Endothelial cell of umbilical vein (primary cell): Measurements from ENCODE around the gene SMARCAD1. TPM values are rescaled to one million over a fixed set of nuclear protein-coding genes. Genes with fewer than 3 reads are reported as not detected.

Experiments
- BruUV-seq: library from RNA; stranded (reverse); fragments of 400-500 nt; replicated peaks from 2 replicates; lab custom pipeline; 2021; lab: Mats Ljungman, UMichigan
- CTCF ChIA-PET: fragments of 300-600, 350-600 bp; sonication (Branson Sonifier 250); formaldehyde crosslinking; loops from one replicate; lab custom pipeline; 2021; ENCODE audit warnings: antibody characterized with exemption, inconsistent platforms; lab: Charles Lee
- POLR2A ChIA-PET: fragments of 300-600, 350-600 bp; sonication (Branson Sonifier 250); formaldehyde crosslinking; loops from one replicate; lab custom pipeline; 2021; ENCODE audit warnings: antibody characterized with exemption, inconsistent platforms; lab: Charles Lee
- DNase-seq: peaks from one replicate; pipeline ENCODE4 v3.0.0-alpha.2; 2011; ENCODE audit warnings: low read depth, low spot score
- FAIRE-seq: peaks from 2 replicates; lab custom pipeline; 2011; peaks lifted over from hg19 to GRCh38; lab: Jason Lieb, UNC
- H2AFZ ChIP-seq: 2 replicates; pipeline ENCODE4 v1.6.0; 2012; ENCODE audit warnings: low read depth, low read length, control low read depth, inconsistent platforms
- H3K27ac ChIP-seq: 2 replicates; pipeline ENCODE4 v1.5.1; 2011; ENCODE audit warnings: low read depth, mild to moderate bottlenecking, control low read depth, low read length, moderate library complexity; ENCODE audit not compliant: insufficient read depth
- H3K27me3 ChIP-seq, 2 experiments: 2 replicates each; pipeline versions ENCODE4 v1.6.0 to v1.6.1; 2011; ENCODE audit warnings: low read length in 2 of 2, mixed read lengths in 1 of 2; ENCODE audit not compliant: control insufficient read depth in 2 of 2, insufficient read depth in 2 of 2
- H3K36me3 ChIP-seq, 2 experiments: 2 replicates in 1 of 2; 3 replicates in 1 of 2; pipeline ENCODE4 v1.5.1; 2011; ENCODE audit warnings: low read length in 2 of 2, mild to moderate bottlenecking in 1 of 2, moderate library complexity in 1 of 2; ENCODE audit not compliant: control insufficient read depth in 2 of 2, insufficient read depth in 2 of 2; ENCODE audit errors: extremely low read depth in 1 of 2
- H3K4me1 ChIP-seq: 3 replicates; pipeline ENCODE4 v1.5.1; 2011; ENCODE audit warnings: mild to moderate bottlenecking, low read length; ENCODE audit not compliant: control insufficient read depth, insufficient read depth; ENCODE audit errors: extremely low read depth
- H3K4me2 ChIP-seq: 2 replicates; pipeline ENCODE4 v1.6.1; 2011; ENCODE audit warnings: low read length, control low read depth, mixed read lengths; ENCODE audit not compliant: insufficient read depth
- H3K4me3 ChIP-seq, 3 experiments: fragments of 200-600 bp in 1 of 3; sonication (generic), shearing (Covaris generic) in 1 of 3; replicated peaks in 1 of 3; 2 replicates each; pipeline ENCODE4 v1.5.1; 2011 to 2016; ENCODE audit warnings: control low read depth in 3 of 3, low read length in 3 of 3, mild to moderate bottlenecking in 2 of 3, inconsistent platforms in 1 of 3, low read depth in 1 of 3, moderate library complexity in 1 of 3; ENCODE audit not compliant: insufficient read depth in 1 of 3
- H3K79me2 ChIP-seq: 2 replicates; pipeline ENCODE4 v1.6.0; 2012; ENCODE audit warnings: low read length, inconsistent platforms; ENCODE audit not compliant: control insufficient read depth, insufficient read depth
- H3K9ac ChIP-seq: replicated peaks from 2 replicates; pipeline ENCODE3; 2011; ENCODE audit warnings: low read length, control low read depth; ENCODE audit not compliant: insufficient read depth; ENCODE audit errors: extremely low read depth
- H3K9me1 ChIP-seq: replicated peaks from 3 replicates; pipeline ENCODE4 v1.6.0; 2011; ENCODE audit warnings: mild to moderate bottlenecking, low read length; ENCODE audit not compliant: control insufficient read depth, insufficient read depth; ENCODE audit errors: extremely low read depth
- H3K9me3 ChIP-seq: replicated peaks from 2 replicates; pipeline ENCODE4 v1.5.1; 2012; ENCODE audit warnings: low read length, inconsistent platforms; ENCODE audit not compliant: control insufficient read depth, insufficient read depth
- H4K20me1 ChIP-seq: replicated peaks from 2 replicates; pipeline ENCODE3; 2011; ENCODE audit warnings: mild to moderate bottlenecking, low read length; ENCODE audit not compliant: control insufficient read depth, insufficient read depth; ENCODE audit errors: extremely low read depth
- CTCF ChIP-seq, 2 donors: IDR thresholded peaks; 1 replicate in 1 of 2; 2 replicates in 1 of 2; pipeline ENCODE4 v1.5.1; 2011; ENCODE audit warnings: low read length in 2 of 2, mild to moderate bottlenecking in 2 of 2, moderate library complexity in 2 of 2, control low read depth in 1 of 2, inconsistent platforms in 1 of 2, low read depth in 1 of 2; ENCODE audit not compliant: insufficient read depth in 1 of 2; ENCODE audit errors: extremely low read depth in 1 of 2
- EZH2 ChIP-seq: IDR thresholded peaks from 2 replicates; pipeline ENCODE4 v1.6.1; 2012; ENCODE audit warnings: borderline replicate concordance, low read depth, mild to moderate bottlenecking, moderate library complexity, low read length, inconsistent platforms; ENCODE audit not compliant: severe bottlenecking
- FOS ChIP-seq: IDR thresholded peaks from 2 replicates; pipeline ENCODE4 v1.6.1; 2011; ENCODE audit warnings: mild to moderate bottlenecking, low read length, moderate library complexity, borderline replicate concordance; ENCODE audit not compliant: insufficient read depth
- GATA2 ChIP-seq: IDR thresholded peaks from 2 replicates; pipeline ENCODE4 v1.7.0; 2011; ENCODE audit warnings: low read depth, mild to moderate bottlenecking, moderate library complexity, mixed read lengths, low read length; ENCODE audit not compliant: insufficient read length, insufficient read depth
- JUN ChIP-seq: IDR thresholded peaks from 2 replicates; pipeline ENCODE4 v1.6.1; 2011; ENCODE audit warnings: borderline replicate concordance, low read depth; ENCODE audit not compliant: insufficient read length, insufficient read depth
- MAX ChIP-seq: IDR thresholded peaks from 2 replicates; pipeline ENCODE4 v1.6.1; 2011; ENCODE audit not compliant: insufficient read depth, insufficient read length
- MYC ChIP-seq: IDR thresholded peaks from one replicate; pipeline ENCODE4 v1.6.1; 2011; ENCODE audit warnings: mild to moderate bottlenecking, low read depth, low read length
- POLR2A ChIP-seq: IDR thresholded peaks from 2 replicates; pipeline ENCODE4 v1.6.1; 2012; ENCODE audit warnings: low read depth, mild to moderate bottlenecking, control low read depth, low read length
- POLR2AphosphoS5 ChIP-seq: IDR thresholded peaks from 2 replicates; pipeline ENCODE4 v1.6.1; 2012; ENCODE audit warnings: low read depth, mild to moderate bottlenecking, control low read depth, low read length, moderate library complexity; ENCODE audit not compliant: insufficient read depth
- dilution Hi-C: fragments of 300-500 bp; cut with MboI; formaldehyde crosslinking; loops from one replicate; pipeline ENCODE4 v1.15.0; 2019; ENCODE audit warnings: low sequenced_read_pairs; ENCODE audit not compliant: extremely low pct_ligation_motif_present
- intact Hi-C: fragments of 100-400 bp; cut with micrococcal nuclease; formaldehyde crosslinking; loops from one replicate; pipeline ENCODE4 v1.10.0; 2022
- polyA plus RNA-seq, 4 experiments: library from polyadenylated mRNA; depleted of rRNA in 3 of 4; stranded (reverse) in 3 of 4; unstranded in 1 of 4; fragments of >200 nt; gene quantifications; 2 replicates each; pipeline versions ENCODE4 v1.2.1 to v1.2.3, GENCODE V29; 2011 to 2012; ENCODE audit warnings: missing spikeins in 1 of 4
- total RNA-seq: library from RNA; stranded (reverse); gene quantifications from 2 replicates; pipeline ENCODE4 v1.2.3, GENCODE V29; 2021

SMARCAD1 gene
- total and polyA plus RNA-seq, 2 donors (not counting 3 experiments of a cell fraction or from before 2014, with no cell fraction given), result 15.5 to 34.8 TPM

- no peaks in the 10 kb centered on the region for H3K79me2 ChIP-seq
- H3K4me2 ChIP-seq, result no peak overlapping the region
- ChIA-PET CTCF (interaction anchor here (0.7 to 0.8 kb wide), 2 partner anchors 10 kb away, joined by 3 read pairs; no protein-coding TSS in a partner anchor), POLR2A (no interaction called here)
- no peak overlapping the region for H3K9ac ChIP-seq
- H3K27ac ChIP-seq, result no peak overlapping the region
- no peak overlapping the region for H2AFZ ChIP-seq
- TF ChIP-seq JUN, result no peak
- H3K36me3 ChIP-seq, result no peaks in the 10 kb centered on the region
- no peaks in the 10 kb centered on the region for H3K9me3 ChIP-seq
- H3K27me3 ChIP-seq, result no peaks in the 10 kb centered on the region
- dilution Hi-C loops (no loop called here), intact Hi-C loops (no loop called here)
- no TSS peak for BruUV-seq
- H3K4me1 ChIP-seq, result no peaks in the 10 kb centered on the region
- no peak for FAIRE-seq
- no peaks in the 10 kb centered on the region for H4K20me1 ChIP-seq
- no peak overlapping the region for H3K4me3 ChIP-seq
- no peak for DNase-seq
- H3K9me1 ChIP-seq, result no peaks in the 10 kb centered on the region
These were observed 46.9 kb upstream of the SMARCAD1 start for GRCh38 chr4:94160774-94161173.

GRCh38 chr4:94165256-94165655 lies 42.4 kb upstream of the SMARCAD1 start:
- H3K9me1 ChIP-seq, result no peaks in the 10 kb centered on the region
- dilution Hi-C loops, result no loop called here
- no peaks in the 10 kb centered on the region for H3K36me3 ChIP-seq
- no peak overlapping the region for H3K4me2 ChIP-seq
- intact Hi-C loops, result no loop called here
- no peaks in the 10 kb centered on the region for H3K79me2 ChIP-seq
- POLR2A ChIA-PET, result no interaction called here
- no peak overlapping the region for H3K9ac ChIP-seq
- BruUV-seq, result no TSS peak
- H4K20me1 ChIP-seq, result no peaks in the 10 kb centered on the region
- H3K9me3 ChIP-seq, result no peaks in the 10 kb centered on the region
- no peaks in the 10 kb centered on the region for H3K4me1 ChIP-seq
- no peak overlapping the region for H3K4me3 ChIP-seq
- no peaks in the 10 kb centered on the region for H3K27me3 ChIP-seq
- CTCF ChIA-PET, result no interaction called here
- no peak for TF ChIP-seq MYC
- no peak for TF ChIP-seq EZH2
- TF ChIP-seq JUN, result no peak
- TF ChIP-seq GATA2, result no peak
- no peak for TF ChIP-seq CTCF (IDR thresholded peaks at IDR 0.05; ENCODE audit: extremely low read depth in 1 of 2, insufficient read depth in 1 of 2, low read depth in 1 of 2, low read length in 2 of 2)
- no peak for TF ChIP-seq FOS
- no peak for TF ChIP-seq POLR2AphosphoS5
- no peak for TF ChIP-seq MAX
- no peak for TF ChIP-seq POLR2A
- no peak overlapping the region for H2AFZ ChIP-seq
- H3K27ac ChIP-seq, result no peak overlapping the region
- FAIRE-seq, result no peak
- no peak for DNase-seq
